Vagina (tissue), 2 donors: Measurements from ENCODE around the gene BRD7.

Experiments
- CTCF ChIP-seq, 3 experiments: fragments of 450-650 bp in 2 of 3; fragments of 200-600 bp in 1 of 3; sonication (generic) in 1 of 3; IDR thresholded peaks; one replicate each; pipeline ENCODE4 v1.5.1; 2017 to 2019; ENCODE audit warnings: antibody characterized with exemption in 3 of 3, mild to moderate bottlenecking in 2 of 3, moderate library complexity in 2 of 3
- POLR2A ChIP-seq, 2 donors: fragments of 450-650 bp; IDR thresholded peaks; one replicate each; pipeline ENCODE4 v1.6.1; 2017; ENCODE audit warnings: antibody characterized with exemption in 2 of 2, mild to moderate bottlenecking in 2 of 2, moderate library complexity in 2 of 2

DNA sequence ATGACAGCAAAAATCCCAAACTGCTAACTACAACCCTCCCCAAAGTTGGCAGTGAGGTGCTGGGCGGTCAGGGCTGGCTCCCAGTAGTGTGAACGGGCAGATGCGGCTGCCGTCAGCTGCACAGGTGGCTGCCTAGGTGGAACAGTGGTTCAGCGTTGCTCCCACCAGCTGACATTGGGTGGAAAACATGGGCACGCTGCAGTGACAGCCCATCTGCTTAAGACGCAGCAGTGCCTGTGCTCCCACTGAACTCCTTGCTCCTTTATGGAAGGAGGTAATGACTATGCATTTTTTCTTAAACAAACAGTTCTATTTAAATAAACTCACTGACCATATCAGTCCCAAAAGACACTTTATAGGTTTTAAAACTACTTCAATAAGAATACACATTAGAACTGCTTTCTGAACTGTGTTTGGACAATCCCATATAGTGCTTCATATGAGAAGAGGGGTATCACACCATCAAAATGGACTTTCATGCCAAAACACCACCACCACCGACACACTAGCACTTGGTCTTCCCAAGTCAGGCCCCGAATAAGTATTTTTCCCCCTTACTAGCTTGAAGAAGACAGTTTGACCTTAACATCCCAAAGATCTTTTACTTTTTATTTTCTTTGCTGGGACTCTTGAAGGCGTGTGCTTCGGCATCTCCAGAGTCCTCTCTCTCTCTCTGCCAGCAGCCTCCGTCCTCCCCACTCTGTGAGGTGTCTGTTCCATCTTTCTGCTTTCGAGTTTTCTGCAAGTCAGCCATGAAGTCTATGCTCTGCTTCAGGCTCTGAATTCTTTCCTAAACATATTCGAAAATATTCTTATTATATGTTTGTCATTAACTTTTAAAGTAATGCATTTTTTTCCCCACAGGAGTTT, 34.4 kb downstream of the BRD7 start:
- TF ChIP-seq CTCF (IDR thresholded peaks at IDR 0.05): no peak
- TF ChIP-seq POLR2A (IDR thresholded peaks at IDR 0.05): no peak
